Measurements from ENCODE around the gene ZNF778. TPM values are rescaled to one million over a fixed set of nuclear protein-coding genes. Genes with fewer than 3 reads are reported as not detected.
A peak's percentile ranks its signal among the peaks of the same experiment; 100 is the strongest.

The ZNF778 gene
- 3.9 TPM for polyA plus RNA-seq (2012; ENCODE audit: insufficient read length, low read depth)

DNA sequence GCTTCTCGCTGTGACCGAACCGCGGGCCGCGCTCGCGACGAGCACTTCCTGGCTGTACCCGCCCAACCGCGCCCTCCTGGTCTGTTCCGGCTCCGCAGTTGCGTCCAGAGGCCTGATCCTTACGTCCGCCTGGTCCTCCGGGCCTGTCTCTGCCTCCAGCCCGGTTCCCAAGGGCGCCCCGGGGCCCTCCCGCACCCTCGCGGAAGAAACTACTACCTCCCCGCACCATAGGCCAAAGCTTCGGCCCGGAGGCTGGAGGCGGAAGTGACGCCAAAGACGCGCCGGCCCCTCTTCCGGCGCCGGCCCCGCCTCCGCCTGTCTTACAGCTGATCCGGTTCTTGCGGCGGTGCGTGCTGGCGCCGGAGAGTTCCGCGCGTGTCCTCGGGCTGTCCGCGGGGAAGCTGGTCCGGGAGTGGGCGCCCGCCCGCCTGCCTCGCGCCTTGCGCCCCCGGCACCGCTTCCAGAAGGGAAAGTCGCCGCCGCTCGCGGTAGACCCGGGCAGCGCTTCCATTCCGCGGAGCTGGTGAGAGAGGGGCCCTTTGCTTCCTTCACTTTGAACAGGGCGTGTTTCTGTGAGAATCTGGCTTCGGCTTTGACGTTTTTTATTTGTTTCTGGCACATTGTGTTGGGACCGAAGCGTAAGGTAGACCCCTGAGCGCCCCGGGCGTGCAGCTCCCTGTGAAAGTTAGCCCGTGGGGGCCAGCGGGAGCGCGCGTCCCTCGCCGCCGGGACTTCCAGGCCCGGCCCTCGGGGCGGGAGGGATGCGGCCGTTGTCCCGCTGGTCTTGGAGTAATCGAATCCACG is at the start of gene ZNF778:
ZNF778 (plus strand) TSS at position 316 of the 804 bp plus-strand sequence. CDS start 3,425 bp downstream, outside the sequence.
- TF ChIP-seq, protein P1, sequence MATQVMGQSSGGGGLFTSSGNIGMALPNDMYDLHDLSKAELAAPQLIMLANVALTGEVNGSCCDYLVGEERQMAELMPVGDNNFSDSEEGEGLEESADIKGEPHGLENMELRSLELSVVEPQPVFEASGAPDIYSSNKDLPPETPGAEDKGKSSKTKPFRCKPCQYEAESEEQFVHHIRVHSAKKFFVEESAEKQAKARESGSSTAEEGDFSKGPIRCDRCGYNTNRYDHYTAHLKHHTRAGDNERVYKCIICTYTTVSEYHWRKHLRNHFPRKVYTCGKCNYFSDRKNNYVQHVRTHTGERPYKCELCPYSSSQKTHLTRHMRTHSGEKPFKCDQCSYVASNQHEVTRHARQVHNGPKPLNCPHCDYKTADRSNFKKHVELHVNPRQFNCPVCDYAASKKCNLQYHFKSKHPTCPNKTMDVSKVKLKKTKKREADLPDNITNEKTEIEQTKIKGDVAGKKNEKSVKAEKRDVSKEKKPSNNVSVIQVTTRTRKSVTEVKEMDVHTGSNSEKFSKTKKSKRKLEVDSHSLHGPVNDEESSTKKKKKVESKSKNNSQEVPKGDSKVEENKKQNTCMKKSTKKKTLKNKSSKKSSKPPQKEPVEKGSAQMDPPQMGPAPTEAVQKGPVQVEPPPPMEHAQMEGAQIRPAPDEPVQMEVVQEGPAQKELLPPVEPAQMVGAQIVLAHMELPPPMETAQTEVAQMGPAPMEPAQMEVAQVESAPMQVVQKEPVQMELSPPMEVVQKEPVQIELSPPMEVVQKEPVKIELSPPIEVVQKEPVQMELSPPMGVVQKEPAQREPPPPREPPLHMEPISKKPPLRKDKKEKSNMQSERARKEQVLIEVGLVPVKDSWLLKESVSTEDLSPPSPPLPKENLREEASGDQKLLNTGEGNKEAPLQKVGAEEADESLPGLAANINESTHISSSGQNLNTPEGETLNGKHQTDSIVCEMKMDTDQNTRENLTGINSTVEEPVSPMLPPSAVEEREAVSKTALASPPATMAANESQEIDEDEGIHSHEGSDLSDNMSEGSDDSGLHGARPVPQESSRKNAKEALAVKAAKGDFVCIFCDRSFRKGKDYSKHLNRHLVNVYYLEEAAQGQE (IDR thresholded peaks at IDR 0.05; ENCODE audit: insufficient read depth in 1 of 2, low read depth in 2 of 2, low read length in 2 of 2) = no peak
- TF ChIP-seq TAF1 (IDR thresholded peaks at IDR 0.05; ENCODE audit: borderline replicate concordance, insufficient read depth, low read length) (peak; percentile 69), SIN3A (IDR thresholded peaks at IDR 0.05; ENCODE audit: borderline replicate concordance, insufficient read depth, low read length) (peak; percentile 96), FOXP2 (optimal IDR thresholded peaks at IDR 0.05; ENCODE audit: borderline replicate concordance, extremely low read depth, extremely low read length, insufficient read depth) (peak; percentile 18), POLR2AphosphoS5 (IDR thresholded peaks at IDR 0.05; ENCODE audit: low read depth, low read length) (peak; percentile 82)

DNA sequence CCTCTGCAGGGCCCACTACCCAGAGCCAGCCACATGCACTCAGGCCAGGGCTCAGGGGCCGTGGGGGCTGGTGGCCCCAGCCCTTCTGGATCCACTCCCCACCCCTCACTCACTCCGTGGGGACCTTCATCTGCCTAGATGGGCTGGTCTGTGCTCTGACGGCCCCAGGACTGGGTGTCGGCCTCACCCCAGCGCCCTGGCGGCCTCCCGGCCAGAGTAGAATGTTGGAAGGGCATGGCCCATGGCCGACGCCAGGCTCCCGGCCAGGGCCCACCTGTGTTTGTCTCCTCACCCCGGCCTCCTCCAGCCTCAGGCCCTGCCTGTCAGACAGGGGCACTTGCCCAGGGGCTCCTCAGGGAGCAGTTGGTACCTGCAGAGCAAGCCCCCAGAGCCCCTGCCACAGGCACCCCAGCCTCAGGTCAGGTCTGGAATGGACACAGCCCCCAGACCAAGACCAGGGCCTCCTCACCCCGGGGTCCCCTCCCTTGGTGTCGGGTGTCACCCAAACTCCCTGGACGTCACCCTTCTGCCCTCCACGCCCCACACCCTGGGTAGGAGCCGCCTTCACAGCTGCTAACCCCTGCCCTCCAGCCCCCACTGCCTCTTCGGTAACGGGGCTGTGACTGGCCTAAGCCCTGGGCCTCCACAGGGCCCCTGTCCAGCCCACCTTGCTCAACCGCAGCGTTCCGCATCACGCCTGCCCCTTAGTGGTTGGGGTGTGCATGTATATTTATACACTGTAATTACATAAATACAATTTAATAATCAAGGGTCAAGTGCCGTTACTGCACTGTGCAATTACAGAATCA is 48.9 kb upstream of the ZNF778 start:
- no peak for TF ChIP-seq SIN3A (IDR thresholded peaks at IDR 0.05; ENCODE audit: borderline replicate concordance, insufficient read depth, low read length)
- TF ChIP-seq POLR2AphosphoS5 (IDR thresholded peaks at IDR 0.05; ENCODE audit: low read depth, low read length) = no peak
- no peak for TF ChIP-seq TAF1 (IDR thresholded peaks at IDR 0.05; ENCODE audit: borderline replicate concordance, insufficient read depth, low read length)

DNA sequence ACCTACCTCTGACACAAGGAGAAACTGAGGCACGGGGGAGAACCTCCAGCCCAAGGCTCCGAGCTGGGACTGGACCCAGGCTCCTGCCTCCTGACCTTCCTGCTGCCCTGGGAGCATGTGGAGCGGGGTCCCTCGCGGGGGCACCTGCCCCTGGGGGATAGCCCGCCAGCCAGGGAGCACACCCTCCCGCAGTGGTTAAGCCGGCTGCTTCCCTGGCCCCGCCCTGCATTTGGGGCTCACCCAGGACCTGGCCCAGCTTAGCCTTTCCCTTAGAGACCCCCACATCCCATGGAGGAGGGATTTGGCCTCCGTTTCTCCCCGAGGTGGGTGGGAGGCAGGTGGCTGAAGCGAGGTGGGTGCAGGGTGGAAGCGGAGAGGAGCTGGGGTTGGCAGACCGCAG is 47.7 kb upstream of the ZNF778 start:
- TF ChIP-seq SIN3A (IDR thresholded peaks at IDR 0.05; ENCODE audit: borderline replicate concordance, insufficient read depth, low read length) (no peak), FOXP2 (optimal IDR thresholded peaks at IDR 0.05; ENCODE audit: borderline replicate concordance, extremely low read depth, extremely low read length, insufficient read depth) (no peak), TAF1 (IDR thresholded peaks at IDR 0.05; ENCODE audit: borderline replicate concordance, insufficient read depth, low read length) (no peak), POLR2AphosphoS5 (IDR thresholded peaks at IDR 0.05; ENCODE audit: low read depth, low read length) (no peak)
- TF ChIP-seq, protein P1 (IDR thresholded peaks at IDR 0.05; ENCODE audit: insufficient read depth in 1 of 2, low read depth in 2 of 2, low read length in 2 of 2) = no peak

DNA sequence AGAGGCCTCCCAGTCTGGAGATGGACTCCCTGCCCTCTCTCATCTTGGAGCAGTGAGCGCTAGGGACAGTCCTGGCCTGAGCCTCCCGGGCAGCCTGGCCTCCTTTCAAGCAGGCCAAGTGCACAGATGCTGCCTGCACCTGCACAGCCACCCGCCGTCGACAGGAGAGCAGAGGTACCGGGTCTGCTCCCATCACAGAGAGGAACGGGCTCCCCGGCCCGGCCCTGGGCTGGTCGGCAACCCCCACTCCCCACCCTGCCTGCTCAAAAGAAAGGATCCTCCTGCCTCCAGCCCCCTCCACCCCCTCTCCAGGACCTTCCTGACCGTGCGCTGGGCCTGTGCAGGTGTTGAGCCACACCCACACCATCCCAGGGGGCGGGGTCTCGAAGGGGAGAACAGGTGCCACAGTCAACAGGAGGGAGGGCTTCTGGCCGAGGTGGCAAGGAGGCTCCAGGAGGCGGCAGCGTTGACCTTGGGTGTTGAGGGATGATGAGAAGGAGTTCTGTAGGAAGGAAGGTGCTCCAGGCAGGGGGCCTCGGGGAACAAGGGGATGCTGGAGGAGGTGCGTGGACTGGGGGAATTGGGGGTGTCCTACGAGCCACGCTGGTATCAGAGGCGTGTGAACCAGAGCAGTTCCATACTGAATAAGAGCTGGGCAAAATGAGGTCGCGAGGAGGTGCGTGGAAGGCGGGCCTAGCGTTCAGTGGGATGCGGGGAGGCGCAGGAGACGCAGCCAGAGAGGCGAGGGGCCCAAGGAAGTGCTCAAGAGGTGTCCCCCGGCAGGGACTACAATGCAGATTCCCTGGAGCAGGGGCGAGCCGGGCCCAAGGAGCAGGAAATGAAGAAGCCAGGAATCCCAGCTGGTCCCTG is 46.9 kb upstream of the ZNF778 start:
- TF ChIP-seq TAF1 (IDR thresholded peaks at IDR 0.05; ENCODE audit: borderline replicate concordance, insufficient read depth, low read length) = no peak

DNA sequence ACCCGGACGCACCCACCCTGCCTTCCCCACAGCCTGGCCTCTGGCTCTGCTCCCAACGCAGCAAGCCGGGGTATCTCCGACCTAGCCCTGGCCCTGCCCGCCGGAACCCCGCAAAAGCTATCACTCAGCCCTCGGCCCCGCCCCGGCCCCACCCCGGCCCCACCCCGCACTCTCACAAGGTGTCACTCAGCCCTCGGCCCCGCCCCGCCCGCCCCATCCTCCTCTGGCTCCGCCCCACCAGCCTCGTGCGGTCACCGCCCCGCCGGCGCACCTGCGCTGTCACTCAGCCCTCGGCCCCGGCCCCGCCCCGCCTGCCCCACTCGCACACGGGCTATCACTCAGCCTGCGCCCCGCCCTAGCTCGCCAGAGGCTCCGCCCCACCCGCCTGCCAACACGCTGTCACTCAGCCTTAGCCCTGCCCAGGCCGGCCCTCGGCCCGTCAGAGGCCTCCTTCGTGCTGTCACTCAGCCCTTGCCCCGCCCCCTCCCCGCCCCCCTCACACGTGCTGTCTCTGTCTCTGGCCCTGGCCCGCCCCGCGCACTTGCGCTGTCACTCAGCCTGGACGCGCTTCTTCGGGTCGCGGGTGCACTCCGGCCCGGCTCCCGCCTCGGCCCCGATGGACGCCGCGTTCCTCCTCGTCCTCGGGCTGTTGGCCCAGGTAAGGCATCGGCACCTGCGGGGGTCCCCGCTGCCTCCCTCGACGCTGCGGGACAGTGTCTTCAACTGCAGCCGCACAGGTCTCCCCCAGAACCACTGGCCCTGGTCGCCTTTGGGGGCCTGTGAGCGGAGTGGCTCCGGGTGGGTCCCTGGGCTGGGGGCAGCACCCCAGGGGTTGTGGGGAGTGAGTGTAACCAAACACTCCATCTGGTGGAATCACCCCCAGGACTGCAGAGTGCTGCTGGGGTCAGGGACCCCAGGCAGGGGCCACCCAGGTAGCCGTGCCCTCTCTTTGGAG is 46.0 kb upstream of the ZNF778 start, which contains the start of gene CDH15:
CDH15 (plus strand) TSS at position 533 of the 955 bp plus-strand sequence; CDS start at position 617, 84 bp downstream.
- TF ChIP-seq TAF1 (IDR thresholded peaks at IDR 0.05; ENCODE audit: borderline replicate concordance, insufficient read depth, low read length) (no peak), FOXP2 (optimal IDR thresholded peaks at IDR 0.05; ENCODE audit: borderline replicate concordance, extremely low read depth, extremely low read length, insufficient read depth) (no peak), POLR2AphosphoS5 (IDR thresholded peaks at IDR 0.05; ENCODE audit: low read depth, low read length) (no peak), SIN3A (IDR thresholded peaks at IDR 0.05; ENCODE audit: borderline replicate concordance, insufficient read depth, low read length) (no peak)
- TF ChIP-seq, protein P1 (IDR thresholded peaks at IDR 0.05; ENCODE audit: insufficient read depth in 1 of 2, low read depth in 2 of 2, low read length in 2 of 2) = no peak
